GM12892 (cell line): ENCODE measurements around the gene MYOT.

Experiments
- POLR2A ChIP-seq: IDR thresholded peaks from 2 replicates; pipeline ENCODE4 v1.6.1; 2011; ENCODE audit warnings: low read depth, low read length, control low read depth
- POLR2AphosphoS5 ChIP-seq: IDR thresholded peaks from 2 replicates; pipeline ENCODE4 v1.6.1; 2011; ENCODE audit warnings: low read depth, low read length, control low read depth

DNA sequence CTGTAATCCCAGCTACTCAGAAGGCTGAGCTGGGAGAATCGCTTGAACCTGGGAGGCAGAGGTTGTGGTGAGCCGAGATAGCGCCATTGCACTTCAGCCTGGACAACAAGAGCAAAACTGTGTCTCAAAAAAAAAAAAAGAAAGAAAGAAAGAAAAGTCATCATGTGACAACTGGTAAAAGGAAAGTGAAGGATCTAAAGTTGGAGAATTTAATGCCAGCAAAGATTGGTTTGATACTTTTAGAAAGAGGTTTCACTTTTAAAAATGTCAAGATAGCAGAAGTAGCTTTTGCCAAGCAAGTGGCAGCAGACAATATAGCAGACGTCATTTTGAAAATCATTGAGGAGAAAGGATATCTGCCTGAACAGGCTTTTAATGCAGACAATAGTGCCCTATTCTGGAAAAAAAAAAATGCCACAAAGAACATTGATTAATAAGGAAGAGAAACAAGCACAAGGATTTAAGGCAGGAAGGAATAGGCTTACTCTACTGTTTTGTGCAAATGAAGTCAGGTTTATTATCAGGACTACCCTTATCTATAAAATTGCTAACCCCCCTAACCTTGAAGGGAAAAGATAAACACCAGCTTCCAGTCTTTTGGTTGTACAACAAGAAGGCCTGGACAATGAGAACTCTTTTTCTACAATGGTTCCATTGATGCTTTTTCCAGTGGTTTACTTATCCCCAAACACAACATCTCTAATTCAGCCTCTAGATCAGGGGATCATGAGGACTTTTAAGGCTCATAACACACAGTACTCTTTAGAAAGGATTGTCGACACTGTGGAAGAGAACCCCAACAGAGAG is 33.6 kb downstream of the MYOT start:
- TF ChIP-seq POLR2AphosphoS5 (no peak), POLR2A (no peak)
